GM10248 (cell line): ENCODE results near the gene TBC1D9B.

ENCODE experiments used
- CTCF ChIA-PET: fragments of 300-600 bp; sonication (Branson Sonifier 250); formaldehyde crosslinking; extraction: SDS; loops from one replicate; lab custom pipeline; 2021; ENCODE audit warnings: antibody characterized with exemption; lab: Yijun Ruan, JAX
- POLR2A ChIA-PET: fragments of 350-650 bp; sonication (Branson Sonifier 250); formaldehyde crosslinking; extraction: SDS; loops from one replicate; lab custom pipeline; 2020; ENCODE audit warnings: antibody characterized with exemption; lab: Yijun Ruan, JAX
- DNase-seq: peaks from one replicate; pipeline ENCODE4 v3.0.0; 2012; ENCODE audit errors: extremely low spot score
- TF ChIP-seq, protein P1 (sequence below): IDR thresholded peaks from 2 replicates; pipeline ENCODE4 v1.5.1; 2012; ENCODE audit warnings: mild to moderate bottlenecking, low read depth; ENCODE audit errors: extremely low read depth, missing control alignments, control extremely low read depth

The TBC1D9B gene

GRCh38 chr5:179865491-179866240 lies 42.0 kb downstream of the TBC1D9B start:
- TF ChIP-seq, protein P1, sequence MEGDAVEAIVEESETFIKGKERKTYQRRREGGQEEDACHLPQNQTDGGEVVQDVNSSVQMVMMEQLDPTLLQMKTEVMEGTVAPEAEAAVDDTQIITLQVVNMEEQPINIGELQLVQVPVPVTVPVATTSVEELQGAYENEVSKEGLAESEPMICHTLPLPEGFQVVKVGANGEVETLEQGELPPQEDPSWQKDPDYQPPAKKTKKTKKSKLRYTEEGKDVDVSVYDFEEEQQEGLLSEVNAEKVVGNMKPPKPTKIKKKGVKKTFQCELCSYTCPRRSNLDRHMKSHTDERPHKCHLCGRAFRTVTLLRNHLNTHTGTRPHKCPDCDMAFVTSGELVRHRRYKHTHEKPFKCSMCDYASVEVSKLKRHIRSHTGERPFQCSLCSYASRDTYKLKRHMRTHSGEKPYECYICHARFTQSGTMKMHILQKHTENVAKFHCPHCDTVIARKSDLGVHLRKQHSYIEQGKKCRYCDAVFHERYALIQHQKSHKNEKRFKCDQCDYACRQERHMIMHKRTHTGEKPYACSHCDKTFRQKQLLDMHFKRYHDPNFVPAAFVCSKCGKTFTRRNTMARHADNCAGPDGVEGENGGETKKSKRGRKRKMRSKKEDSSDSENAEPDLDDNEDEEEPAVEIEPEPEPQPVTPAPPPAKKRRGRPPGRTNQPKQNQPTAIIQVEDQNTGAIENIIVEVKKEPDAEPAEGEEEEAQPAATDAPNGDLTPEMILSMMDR = no peak
- no peak for DNase-seq
- CTCF ChIA-PET = no interaction called here
- POLR2A ChIA-PET = no interaction called here

- TF ChIP-seq, protein P1 = no peak
- POLR2A ChIA-PET = no interaction called here
- CTCF ChIA-PET = no interaction called here
- DNase-seq = no peak
These were observed 43.0 kb downstream of the TBC1D9B start for GRCh38 chr5:179864686-179865085.

DNA sequence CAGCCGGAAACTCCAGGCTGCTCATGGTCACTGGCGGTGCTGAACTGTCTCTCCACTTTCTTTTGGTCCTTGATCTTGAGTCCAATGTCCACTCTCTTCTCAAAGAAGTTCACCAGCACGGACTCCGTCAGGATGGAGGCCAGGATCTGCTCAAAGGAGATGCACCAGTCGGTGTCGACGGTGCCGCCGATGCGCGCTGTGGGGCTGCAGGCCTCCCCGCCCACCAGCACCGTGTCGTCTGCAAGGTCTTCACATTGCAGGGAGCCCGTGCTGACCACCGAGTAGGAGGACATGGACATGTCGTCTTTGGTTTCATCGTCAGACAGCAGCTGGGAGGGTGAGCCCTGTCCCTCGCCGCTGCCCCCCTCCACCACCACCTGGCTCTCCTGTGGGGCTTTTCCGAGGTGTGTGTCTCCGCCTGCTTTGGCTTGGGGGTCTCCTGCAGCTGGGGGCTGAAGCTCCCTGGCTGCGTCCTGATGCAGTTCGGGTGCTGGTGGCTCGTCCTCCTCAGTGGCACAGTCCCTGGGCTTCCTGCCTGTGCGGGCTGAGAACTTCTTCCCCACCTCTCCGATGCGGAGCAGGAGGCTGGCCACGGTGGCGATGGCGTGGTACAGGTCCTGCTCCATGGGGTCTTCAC lies 44.1 kb downstream of the TBC1D9B start:
- DNase-seq = no peak
- TF ChIP-seq, protein P1 = no peak
- ChIA-PET CTCF (interaction anchor here (1.0 kb wide), 1 partner anchor 184 kb away, joined by 3 read pairs; no protein-coding TSS in a partner anchor), POLR2A (interaction anchor here (0.6 kb wide), 1 partner anchor 42 kb away, joined by 3 read pairs; no protein-coding TSS in a partner anchor)

- ChIA-PET CTCF (interaction anchor here (1.2 kb wide), 1 partner anchor 8 kb away, joined by 3 read pairs; no protein-coding TSS in a partner anchor), POLR2A (no interaction called here)
- TF ChIP-seq, protein P1 = no peak
- no peak for DNase-seq
These were observed 44.8 kb downstream of the TBC1D9B start for GRCh38 chr5:179862891-179863290.

GRCh38 chr5:179862296-179862695 lies 45.4 kb downstream of the TBC1D9B start:
- no peak for DNase-seq
- POLR2A ChIA-PET = no interaction called here
- CTCF ChIA-PET = interaction anchor here (0.9 to 1.2 kb wide), 3 partner anchors 9 to 99 kb away, joined by 3 read pairs; no protein-coding TSS in a partner anchor
- TF ChIP-seq, protein P1 = no peak

DNA sequence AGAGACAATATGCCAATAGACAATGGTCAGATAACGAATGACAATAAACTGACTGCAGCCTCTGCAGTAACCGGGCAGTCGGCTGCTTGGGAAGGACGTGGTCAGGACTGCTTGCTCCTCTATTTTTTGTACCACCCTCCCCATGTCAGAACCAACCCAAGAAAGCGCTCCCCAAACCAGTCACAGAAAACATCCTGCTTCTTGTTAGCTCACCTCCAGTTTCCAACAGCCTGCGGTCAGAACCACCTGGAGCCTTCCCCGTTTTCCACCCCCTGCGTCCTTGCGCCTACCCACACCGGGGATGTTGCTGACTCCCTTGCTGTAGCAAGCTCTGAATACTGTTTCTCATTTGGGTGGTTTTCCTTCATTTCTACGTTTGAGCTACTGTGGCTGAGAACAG lies 47.4 kb downstream of the TBC1D9B start:
- POLR2A ChIA-PET = no interaction called here
- DNase-seq = no peak
- TF ChIP-seq, protein P1 = no peak
- CTCF ChIA-PET = interaction anchor here (1.3 kb wide), 1 partner anchor 98 kb away, joined by 3 read pairs; no protein-coding TSS in a partner anchor
